Measurements from ENCODE around the gene COL4A6. TPM values are rescaled to one million over a fixed set of nuclear protein-coding genes. Genes with fewer than 3 reads are reported as not detected.

Gene COL4A6
- total RNA-seq, 1 experiment from 2014 or later, result 0.28 TPM

DNA sequence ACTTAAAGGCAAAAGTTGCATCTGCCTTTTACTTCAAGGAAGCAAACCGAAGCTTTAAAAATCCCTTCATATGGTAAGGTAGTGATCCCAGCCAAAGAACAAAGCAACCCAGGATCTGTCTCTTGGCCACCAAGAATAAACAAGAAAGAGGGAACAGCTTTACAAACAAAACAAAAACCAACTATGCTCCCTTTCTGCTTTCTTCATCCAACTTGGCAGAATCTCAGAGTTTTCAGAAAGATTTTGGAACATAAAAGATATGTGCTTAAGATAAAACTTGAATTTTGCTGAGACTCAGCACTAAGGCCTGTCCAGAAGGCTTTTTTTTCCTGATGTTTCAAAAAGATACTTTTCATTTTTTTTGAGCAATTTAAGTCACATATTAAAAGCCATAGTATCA is 94.0 kb downstream of the COL4A6 start:
- no peak overlapping the region for H3K4me3 ChIP-seq (ENCODE audit: low read depth in 2 of 2, low read length in 2 of 2)
- ChIA-PET CTCF (no interaction called here), POLR2A (no interaction called here)
- no peaks in the 10 kb centered on the region for H3K4me1 ChIP-seq (ENCODE audit: control insufficient read depth, insufficient read depth, low read length)
- DNase-seq (ENCODE audit: low read depth, low spot score) (no peak), ATAC-seq (no peak)
- H3K36me3 ChIP-seq (ENCODE audit: control insufficient read depth, insufficient read depth, low read length), result no peaks in the 10 kb centered on the region
- no peaks in the 10 kb centered on the region for H3K27me3 ChIP-seq (ENCODE audit: control insufficient read depth, insufficient read depth, low read length)
- in situ Hi-C loops (cut with HindIII; ENCODE audit: low pct_unique_long_range_greater_than_20kb, low sequenced_read_pairs) (no loop called here), intact Hi-C loops (cut with micrococcal nuclease; ENCODE audit: unreplicated experiment) (no loop called here)
- TF ChIP-seq, protein P1, sequence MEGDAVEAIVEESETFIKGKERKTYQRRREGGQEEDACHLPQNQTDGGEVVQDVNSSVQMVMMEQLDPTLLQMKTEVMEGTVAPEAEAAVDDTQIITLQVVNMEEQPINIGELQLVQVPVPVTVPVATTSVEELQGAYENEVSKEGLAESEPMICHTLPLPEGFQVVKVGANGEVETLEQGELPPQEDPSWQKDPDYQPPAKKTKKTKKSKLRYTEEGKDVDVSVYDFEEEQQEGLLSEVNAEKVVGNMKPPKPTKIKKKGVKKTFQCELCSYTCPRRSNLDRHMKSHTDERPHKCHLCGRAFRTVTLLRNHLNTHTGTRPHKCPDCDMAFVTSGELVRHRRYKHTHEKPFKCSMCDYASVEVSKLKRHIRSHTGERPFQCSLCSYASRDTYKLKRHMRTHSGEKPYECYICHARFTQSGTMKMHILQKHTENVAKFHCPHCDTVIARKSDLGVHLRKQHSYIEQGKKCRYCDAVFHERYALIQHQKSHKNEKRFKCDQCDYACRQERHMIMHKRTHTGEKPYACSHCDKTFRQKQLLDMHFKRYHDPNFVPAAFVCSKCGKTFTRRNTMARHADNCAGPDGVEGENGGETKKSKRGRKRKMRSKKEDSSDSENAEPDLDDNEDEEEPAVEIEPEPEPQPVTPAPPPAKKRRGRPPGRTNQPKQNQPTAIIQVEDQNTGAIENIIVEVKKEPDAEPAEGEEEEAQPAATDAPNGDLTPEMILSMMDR (IDR thresholded peaks at IDR 0.05), result no peak
- TF ChIP-seq SIN3A (IDR thresholded peaks at IDR 0.05; ENCODE audit: borderline replicate concordance, insufficient read depth, low read depth, low read length) (no peak), TCF7L2 (IDR thresholded peaks at IDR 0.05; ENCODE audit: low read depth, low read length) (no peak), POLR2AphosphoS5 (IDR thresholded peaks at IDR 0.05; ENCODE audit: low read depth, low read length) (no peak)
- TF ChIP-seq, protein P2, sequence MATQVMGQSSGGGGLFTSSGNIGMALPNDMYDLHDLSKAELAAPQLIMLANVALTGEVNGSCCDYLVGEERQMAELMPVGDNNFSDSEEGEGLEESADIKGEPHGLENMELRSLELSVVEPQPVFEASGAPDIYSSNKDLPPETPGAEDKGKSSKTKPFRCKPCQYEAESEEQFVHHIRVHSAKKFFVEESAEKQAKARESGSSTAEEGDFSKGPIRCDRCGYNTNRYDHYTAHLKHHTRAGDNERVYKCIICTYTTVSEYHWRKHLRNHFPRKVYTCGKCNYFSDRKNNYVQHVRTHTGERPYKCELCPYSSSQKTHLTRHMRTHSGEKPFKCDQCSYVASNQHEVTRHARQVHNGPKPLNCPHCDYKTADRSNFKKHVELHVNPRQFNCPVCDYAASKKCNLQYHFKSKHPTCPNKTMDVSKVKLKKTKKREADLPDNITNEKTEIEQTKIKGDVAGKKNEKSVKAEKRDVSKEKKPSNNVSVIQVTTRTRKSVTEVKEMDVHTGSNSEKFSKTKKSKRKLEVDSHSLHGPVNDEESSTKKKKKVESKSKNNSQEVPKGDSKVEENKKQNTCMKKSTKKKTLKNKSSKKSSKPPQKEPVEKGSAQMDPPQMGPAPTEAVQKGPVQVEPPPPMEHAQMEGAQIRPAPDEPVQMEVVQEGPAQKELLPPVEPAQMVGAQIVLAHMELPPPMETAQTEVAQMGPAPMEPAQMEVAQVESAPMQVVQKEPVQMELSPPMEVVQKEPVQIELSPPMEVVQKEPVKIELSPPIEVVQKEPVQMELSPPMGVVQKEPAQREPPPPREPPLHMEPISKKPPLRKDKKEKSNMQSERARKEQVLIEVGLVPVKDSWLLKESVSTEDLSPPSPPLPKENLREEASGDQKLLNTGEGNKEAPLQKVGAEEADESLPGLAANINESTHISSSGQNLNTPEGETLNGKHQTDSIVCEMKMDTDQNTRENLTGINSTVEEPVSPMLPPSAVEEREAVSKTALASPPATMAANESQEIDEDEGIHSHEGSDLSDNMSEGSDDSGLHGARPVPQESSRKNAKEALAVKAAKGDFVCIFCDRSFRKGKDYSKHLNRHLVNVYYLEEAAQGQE (IDR thresholded peaks at IDR 0.05; ENCODE audit: insufficient read depth in 1 of 2, low read depth in 2 of 2, low read length in 1 of 2), result no peak
- no peaks in the 10 kb centered on the region for H3K9me3 ChIP-seq (ENCODE audit: control insufficient read depth, insufficient read depth, low read depth, low read length)
- no TSS peak for BruUV-seq (replicated peaks)
- no peak overlapping the region for H3K27ac ChIP-seq (ENCODE audit: low read length)

DNA sequence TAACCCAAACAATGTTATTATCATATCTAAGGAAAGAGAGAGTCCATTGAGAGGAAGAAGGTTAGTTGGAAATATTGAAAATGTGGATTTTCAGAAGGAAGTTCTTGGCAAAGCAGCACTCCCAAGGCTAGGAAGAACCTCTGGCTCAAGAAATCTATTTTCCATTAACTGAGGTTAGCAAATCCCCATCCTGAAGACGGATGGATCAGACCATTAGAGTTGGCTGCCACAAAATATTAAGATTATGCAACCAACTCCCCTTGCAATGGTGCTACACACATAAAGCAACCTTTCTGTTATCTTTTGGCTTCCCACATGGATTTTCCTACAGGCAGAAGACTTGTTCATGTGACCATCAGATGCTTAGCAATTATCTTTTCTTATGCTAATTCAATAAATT is 96.3 kb downstream of the COL4A6 start:
- Histone ChIP-seq H3K36me3 (ENCODE audit: control insufficient read depth, insufficient read depth, low read length) (no peaks in the 10 kb centered on the region), H3K4me3 (ENCODE audit: low read depth in 2 of 2, low read length in 2 of 2) (no peak overlapping the region), H3K27ac (ENCODE audit: low read length) (no peak overlapping the region), H3K27me3 (ENCODE audit: control insufficient read depth, insufficient read depth, low read length) (no peaks in the 10 kb centered on the region), H3K9me3 (ENCODE audit: control insufficient read depth, insufficient read depth, low read depth, low read length) (no peaks in the 10 kb centered on the region), H3K4me1 (ENCODE audit: control insufficient read depth, insufficient read depth, low read length) (no peaks in the 10 kb centered on the region)
- DNase-seq (ENCODE audit: low read depth, low spot score) (no peak), ATAC-seq (no peak)
- ChIA-PET CTCF (no interaction called here), POLR2A (no interaction called here)
- TF ChIP-seq POLR2AphosphoS5 (IDR thresholded peaks at IDR 0.05; ENCODE audit: low read depth, low read length), result no peak
- TF ChIP-seq, protein P1 (IDR thresholded peaks at IDR 0.05), result no peak
- TF ChIP-seq, protein P2 (IDR thresholded peaks at IDR 0.05; ENCODE audit: insufficient read depth in 1 of 2, low read depth in 2 of 2, low read length in 1 of 2), result no peak
- TF ChIP-seq SIN3A (IDR thresholded peaks at IDR 0.05; ENCODE audit: borderline replicate concordance, insufficient read depth, low read depth, low read length), result no peak
- TF ChIP-seq TCF7L2 (IDR thresholded peaks at IDR 0.05; ENCODE audit: low read depth, low read length), result no peak
- in situ Hi-C loops (cut with HindIII; ENCODE audit: low pct_unique_long_range_greater_than_20kb, low sequenced_read_pairs), result no loop called here
- intact Hi-C loops (cut with micrococcal nuclease; ENCODE audit: unreplicated experiment), result no loop called here
- BruUV-seq (replicated peaks), result no TSS peak
